D341Med (cell line): ENCODE measurements around the gene CKMT1B.
"Not testable (repeated sequence)": the region's sequence is repeated elsewhere in the genome, so short reads cannot be mapped to it uniquely, and the experiment has no call there.

Experiments used
- DNase-seq: peaks from one replicate; pipeline ENCODE4 v3.0.0; 2012; ENCODE audit warnings: low spot score

The CKMT1B gene

GRCh38 chr15:43593328-43594190 lies at the start of gene CKMT1B:
TSS of gene CKMT1B (plus strand) at chr15:43594027. CDS start at chr15:43594219, 192 bp downstream.
- not testable (repeated sequence) for DNase-seq

DNA sequence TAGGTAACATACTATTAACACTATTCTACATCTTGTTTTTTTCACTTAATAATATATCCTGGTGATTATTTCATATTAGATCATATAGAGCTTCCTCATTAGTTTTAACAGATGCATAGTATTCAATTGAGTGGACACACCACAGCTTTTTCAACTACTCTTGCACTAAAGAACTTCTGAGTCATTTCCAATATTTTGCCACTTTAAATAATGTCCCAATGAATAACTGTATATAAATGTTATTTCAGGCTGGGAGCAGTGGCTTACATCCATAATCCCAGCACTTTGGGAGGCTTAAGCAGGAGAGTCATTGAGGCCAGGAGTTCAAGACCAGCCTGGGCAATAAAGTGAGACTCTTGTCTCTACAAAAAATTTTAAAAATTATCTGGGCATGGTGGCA lies 49.6 kb upstream of the CKMT1B start:
- no peak for DNase-seq

GRCh38 chr15:43545426-43545825 lies 48.4 kb upstream of the CKMT1B start:
- no peak for DNase-seq

DNA sequence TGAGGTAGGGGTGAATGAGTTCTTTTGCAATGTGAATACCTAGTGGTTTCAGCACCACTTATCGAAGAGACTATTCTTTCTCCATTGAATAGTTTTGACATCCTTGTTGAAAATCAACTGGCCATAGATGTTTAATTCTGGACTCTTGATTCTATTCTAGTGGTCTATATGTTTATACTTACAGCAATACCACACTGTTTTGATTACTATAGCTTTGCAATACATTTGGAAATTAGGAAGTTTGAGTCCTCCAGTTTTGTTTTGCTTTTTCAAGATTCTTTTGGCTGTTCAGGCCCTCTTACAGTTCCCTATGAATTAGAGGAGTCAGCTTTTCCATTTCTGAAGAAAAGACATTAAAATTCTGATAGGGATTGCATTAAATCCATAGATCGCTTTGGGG lies 46.3 kb upstream of the CKMT1B start:
- DNase-seq = no peak

DNA sequence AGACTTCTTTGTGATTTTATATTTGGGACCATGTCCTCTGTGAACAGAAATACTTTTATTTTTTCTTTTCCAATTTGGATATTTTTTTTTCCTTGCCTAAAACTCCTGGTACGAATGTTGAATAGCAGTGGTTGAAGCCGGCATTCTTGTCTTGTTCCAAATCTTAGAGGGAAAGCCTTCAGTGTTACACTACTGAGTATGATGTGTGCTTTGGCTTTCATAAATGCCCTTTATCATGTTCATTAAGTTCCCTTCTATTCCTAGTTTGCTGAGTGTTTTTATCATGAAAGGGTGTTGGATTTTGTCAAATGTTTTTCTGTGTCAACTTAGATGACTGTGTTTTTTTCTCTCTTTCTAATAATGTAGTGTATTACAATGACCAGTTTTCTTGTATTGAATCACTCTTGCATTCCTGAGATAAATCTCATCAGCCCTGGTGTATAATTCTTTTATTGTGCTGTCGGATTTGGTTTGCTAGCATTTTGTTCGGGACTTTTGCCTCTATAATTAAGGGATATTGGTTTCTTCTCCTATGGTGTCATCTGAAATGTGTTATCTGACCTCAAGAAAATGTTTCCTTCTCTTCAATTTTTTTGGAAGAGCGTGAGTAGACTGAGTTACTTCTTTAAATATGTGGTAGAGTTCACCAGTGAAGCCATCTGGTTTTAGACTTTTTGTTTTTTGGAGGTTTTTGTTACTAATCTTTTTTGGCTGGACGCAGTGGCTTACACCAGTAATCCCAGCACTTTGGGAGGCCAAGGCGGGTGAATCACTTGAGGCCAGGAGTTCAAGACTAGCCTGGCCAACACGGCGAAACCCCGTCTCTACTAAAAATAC lies 43.1 kb upstream of the CKMT1B start:
- DNase-seq = no peak

DNA sequence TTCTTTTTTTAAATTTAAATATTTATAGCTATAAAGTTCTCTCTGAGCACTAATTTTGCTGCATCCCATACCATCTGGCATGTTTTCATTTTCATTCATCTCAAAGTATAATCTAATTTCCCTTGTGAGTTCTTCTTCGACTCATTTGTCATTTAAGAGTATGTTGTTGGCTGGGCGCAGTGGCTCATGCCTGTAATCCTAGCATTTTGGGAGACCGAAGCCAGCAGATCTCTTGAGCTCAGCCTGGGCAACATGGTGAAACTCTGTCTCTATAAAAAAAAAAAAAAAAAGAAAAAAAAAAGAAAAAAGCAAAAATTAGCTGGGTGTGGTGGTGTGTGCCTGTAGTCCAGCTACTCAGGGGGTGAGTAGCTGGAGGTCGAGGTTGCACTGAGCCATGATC lies 41.6 kb upstream of the CKMT1B start:
- DNase-seq = no peak

GRCh38 chr15:43552986-43553385 lies 40.8 kb upstream of the CKMT1B start:
- no peak for DNase-seq

- not testable (repeated sequence) for DNase-seq
Observed at GRCh38 chr15:43562753-43563152, 31.1 kb upstream of the CKMT1B start.

DNA sequence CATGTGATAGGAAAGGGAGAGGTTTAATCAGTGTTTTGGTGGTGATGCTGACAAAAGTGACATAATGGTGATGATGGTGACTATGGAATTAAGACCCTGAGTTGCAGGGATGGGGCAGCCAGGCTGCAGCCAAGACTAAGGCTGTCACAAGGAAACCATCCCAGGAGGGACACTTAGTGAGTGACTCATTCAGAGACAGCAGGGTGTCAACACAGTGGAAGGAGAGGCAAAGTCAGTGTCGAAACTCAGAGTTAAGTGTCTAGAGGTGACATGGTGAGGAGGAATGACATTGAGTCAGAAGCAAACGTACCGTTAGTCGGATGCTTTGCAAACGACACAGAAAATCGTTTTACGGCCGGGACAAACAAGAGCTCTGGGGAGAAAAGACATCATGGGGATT lies 30.0 kb upstream of the CKMT1B start:
- DNase-seq = not testable (repeated sequence)

DNA sequence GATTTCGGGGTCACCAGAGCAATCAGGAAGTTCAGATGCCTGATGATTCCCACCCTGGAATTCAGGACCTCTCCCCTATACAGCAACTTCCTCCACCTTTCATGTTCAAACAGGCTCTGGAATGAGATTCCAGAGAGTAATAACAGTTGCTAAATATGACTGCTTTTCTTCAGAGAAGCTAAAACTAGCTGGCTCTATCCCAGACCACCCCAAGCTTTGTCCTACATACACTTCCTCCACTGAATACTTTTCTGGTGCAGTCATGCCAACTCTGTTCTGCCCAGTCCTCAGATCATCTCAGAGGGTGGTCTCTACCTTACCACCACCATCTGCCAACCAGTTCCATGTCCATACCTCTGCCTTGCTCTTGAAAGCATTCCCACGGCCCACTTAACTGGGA lies 27.2 kb upstream of the CKMT1B start:
- not testable (repeated sequence) for DNase-seq

- not testable (repeated sequence) for DNase-seq
Observed at GRCh38 chr15:43574607-43575006, 19.2 kb upstream of the CKMT1B start.

GRCh38 chr15:43589778-43590466 lies 3.9 kb upstream of the CKMT1B start, which contains the start of gene PPIP5K1:
TSS of gene PPIP5K1 (minus strand) at chr15:43590208. CDS start at chr15:43584504, 5,704 bp downstream.
- DNase-seq = not testable (repeated sequence)

DNA sequence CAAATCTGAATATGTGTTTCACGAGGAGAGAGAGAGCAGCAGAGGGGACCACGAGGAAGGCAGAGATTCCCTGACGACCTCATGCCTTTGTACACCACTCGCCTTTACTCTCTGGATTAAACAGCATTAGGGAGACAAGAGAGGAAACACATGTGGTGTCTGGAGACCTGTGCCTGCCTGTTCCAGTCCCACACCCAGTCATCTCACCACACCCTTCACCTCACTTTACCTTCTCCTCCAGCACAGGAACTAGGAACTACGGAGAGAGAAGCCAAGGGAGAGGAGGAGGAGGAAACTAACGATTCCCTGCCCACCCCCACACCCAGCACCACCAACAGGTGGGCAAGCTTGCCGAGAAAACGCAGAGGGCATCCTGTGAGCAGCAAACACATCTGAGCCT lies 986 bp upstream of the CKMT1B start:
- DNase-seq = not testable (repeated sequence)

- not testable (repeated sequence) for DNase-seq
Observed at GRCh38 chr15:43599131-43599530, 5.3 kb downstream of the CKMT1B start.

- DNase-seq = not testable (repeated sequence)
Observed at GRCh38 chr15:43600200-43600599, 6.4 kb downstream of the CKMT1B start.

DNA sequence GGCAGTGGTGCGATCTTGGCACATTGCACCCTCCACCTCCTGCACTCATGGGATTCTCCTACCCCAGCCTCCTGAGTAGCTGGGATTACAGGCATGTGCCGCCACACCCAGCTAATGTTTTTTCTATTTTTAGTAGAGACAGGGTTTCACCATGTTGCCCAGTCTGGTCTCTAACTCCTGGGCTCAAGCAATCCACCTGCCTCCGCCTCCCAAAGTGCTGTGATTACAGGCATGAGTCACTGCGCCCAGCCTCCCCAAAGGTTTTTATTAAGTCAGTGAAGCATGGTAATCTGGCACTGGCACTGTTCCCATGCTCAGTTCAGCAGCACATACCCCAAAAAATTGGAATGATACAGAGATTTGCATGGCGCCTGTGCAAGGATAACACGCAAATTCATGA lies 8.4 kb downstream of the CKMT1B start:
- peak; percentile 64 for DNase-seq

GRCh38 chr15:43617750-43618149 lies 23.9 kb downstream of the CKMT1B start:
- not testable (repeated sequence) for DNase-seq

- DNase-seq = not testable (repeated sequence)
Observed at GRCh38 chr15:43618700-43619099, 24.9 kb downstream of the CKMT1B start, which contains the start of gene STRC. TSS of gene STRC (minus strand) at chr15:43618800. CDS start at chr15:43618722, 78 bp downstream.

GRCh38 chr15:43622068-43622799 lies 28.4 kb downstream of the CKMT1B start:
- DNase-seq = not testable (repeated sequence)

- no peak for DNase-seq
Observed at GRCh38 chr15:43625106-43625505, 31.3 kb downstream of the CKMT1B start.

DNA sequence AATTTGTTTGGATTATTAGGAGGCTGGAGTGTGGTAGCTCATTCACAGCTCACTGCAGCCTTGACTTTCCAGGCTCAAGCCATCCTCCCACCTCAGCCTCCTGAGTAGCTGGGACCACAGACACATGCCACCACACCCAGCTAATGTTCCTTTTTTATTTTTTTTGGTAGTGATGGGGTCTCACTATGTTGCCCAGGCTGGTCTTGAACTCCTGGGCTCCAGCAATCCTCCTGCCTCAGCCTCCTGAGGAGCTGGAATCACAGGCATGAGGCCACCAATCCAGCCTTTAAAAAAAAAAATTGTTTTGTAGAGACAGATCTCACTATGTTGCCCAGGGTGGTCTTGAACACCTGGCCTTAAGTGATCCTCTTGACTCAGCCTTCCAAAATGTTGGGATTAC lies 33.1 kb downstream of the CKMT1B start:
- not testable (repeated sequence) for DNase-seq
